Stimulated activated naive CD8-positive, alpha-beta T cell treated with anti-CD3 and anti-CD28 coated beads, Interleukin-15, Interleukin-2, amounts not matched to agents 100 ng/mL and 50 ng/mL, for 24 hours (primary cell): ENCODE results near the gene CT45A8.
"Not testable (repeated sequence)": the region's sequence is repeated elsewhere in the genome, so short reads cannot be mapped to it uniquely, and the experiment has no call there.

Experiments
- H3K27ac Mint-ChIP-seq: one replicate; pipeline ENCODE4 v1.8.0; 2021; ENCODE audit warnings: mild to moderate bottlenecking, mixed read lengths
- H3K27me3 Mint-ChIP-seq: one replicate; pipeline ENCODE4 v1.8.0; 2021; ENCODE audit warnings: mixed read lengths
- H3K36me3 Mint-ChIP-seq: one replicate; pipeline ENCODE4 v1.8.0; 2021; ENCODE audit warnings: low read depth, mixed read lengths
- H3K4me1 Mint-ChIP-seq: one replicate; pipeline ENCODE4 v1.8.0; 2021; ENCODE audit warnings: low read depth, mixed read lengths
- H3K4me3 Mint-ChIP-seq: one replicate; pipeline ENCODE4 v1.8.0; 2021; ENCODE audit warnings: mild to moderate bottlenecking, mixed read lengths
- H3K9me3 Mint-ChIP-seq: one replicate; pipeline ENCODE4 v1.8.0; 2021; ENCODE audit warnings: mixed read lengths

CT45A8 gene

GRCh38 chrX:135854438-135854837, at the start of gene CT45A8:
CT45A8 (minus strand) TSS chrX:135854538; CDS start chrX:135850783, 3,755 bp downstream.
- H3K36me3 Mint-ChIP-seq, H3K9me3 Mint-ChIP-seq, H3K4me3 Mint-ChIP-seq, H3K27ac Mint-ChIP-seq, H3K27me3 Mint-ChIP-seq, H3K4me1 Mint-ChIP-seq: not testable (repeated sequence)

- Mint-ChIP-seq H3K36me3 (no peaks in the 10 kb centered on the region), H3K4me3 (no peak within 1 kb of the TSS), H3K4me1 (no peaks in the 10 kb centered on the region), H3K27ac (no peak within 1 kb of the TSS), H3K27me3 (no peaks in the 10 kb centered on the region), H3K9me3 (no peaks in the 10 kb centered on the region)
Measured at GRCh38 chrX:135893294-135893817, 39.0 kb upstream of the CT45A8 start, which contains the start of the genes CT45A10 and SAGE1. CT45A10 (minus strand) TSS chrX:135893444; CDS start chrX:135885344, 8,100 bp downstream. SAGE1 (plus strand) TSS chrX:135893716; CDS start chrX:135896243, 2,527 bp downstream.

- H3K9me3 Mint-ChIP-seq: no peaks in the 10 kb centered on the region
- no peak overlapping the region for H3K4me3 Mint-ChIP-seq
- no peaks in the 10 kb centered on the region for H3K4me1 Mint-ChIP-seq
- H3K27ac Mint-ChIP-seq: no peak overlapping the region
- no peaks in the 10 kb centered on the region for H3K36me3 Mint-ChIP-seq
- H3K27me3 Mint-ChIP-seq: no peaks in the 10 kb centered on the region
Measured at GRCh38 chrX:135892781-135893180, 38.4 kb upstream of the CT45A8 start.

- no peak overlapping the region for H3K27ac Mint-ChIP-seq
- H3K4me1 Mint-ChIP-seq: no peaks in the 10 kb centered on the region
- H3K27me3 Mint-ChIP-seq: no peaks in the 10 kb centered on the region
- no peaks in the 10 kb centered on the region for H3K9me3 Mint-ChIP-seq
- no peak overlapping the region for H3K4me3 Mint-ChIP-seq
- no peaks in the 10 kb centered on the region for H3K36me3 Mint-ChIP-seq
Measured at GRCh38 chrX:135890087-135890585, 35.8 kb upstream of the CT45A8 start.

GRCh38 chrX:135888976-135889375, 34.6 kb upstream of the CT45A8 start:
- not testable (repeated sequence) for H3K36me3 Mint-ChIP-seq, H3K9me3 Mint-ChIP-seq, H3K4me1 Mint-ChIP-seq, H3K27ac Mint-ChIP-seq, H3K27me3 Mint-ChIP-seq, H3K4me3 Mint-ChIP-seq

GRCh38 chrX:135888230-135888629, 33.9 kb upstream of the CT45A8 start:
- H3K4me1 Mint-ChIP-seq, H3K27me3 Mint-ChIP-seq, H3K4me3 Mint-ChIP-seq, H3K36me3 Mint-ChIP-seq, H3K27ac Mint-ChIP-seq, H3K9me3 Mint-ChIP-seq: not testable (repeated sequence)

- H3K4me1 Mint-ChIP-seq, H3K4me3 Mint-ChIP-seq, H3K36me3 Mint-ChIP-seq, H3K27ac Mint-ChIP-seq, H3K9me3 Mint-ChIP-seq, H3K27me3 Mint-ChIP-seq: not testable (repeated sequence)
Measured at GRCh38 chrX:135882741-135883140, 28.4 kb upstream of the CT45A8 start.

- not testable (repeated sequence) for H3K9me3 Mint-ChIP-seq, H3K4me1 Mint-ChIP-seq, H3K27me3 Mint-ChIP-seq, H3K36me3 Mint-ChIP-seq, H3K4me3 Mint-ChIP-seq, H3K27ac Mint-ChIP-seq
Measured at GRCh38 chrX:135871712-135872111, 17.4 kb upstream of the CT45A8 start, which contains the start of gene CT45A9. CT45A9 (minus strand) TSS chrX:135871812; CDS start chrX:135868061, 3,751 bp downstream.

GRCh38 chrX:135837180-135837579, 17.2 kb downstream of the CT45A8 start, which contains the start of gene CT45A7:
CT45A7 (minus strand) TSS chrX:135837280; CDS start chrX:135833533, 3,747 bp downstream.
- not testable (repeated sequence) for H3K9me3 Mint-ChIP-seq, H3K36me3 Mint-ChIP-seq, H3K27ac Mint-ChIP-seq, H3K4me1 Mint-ChIP-seq, H3K27me3 Mint-ChIP-seq, H3K4me3 Mint-ChIP-seq

- H3K27me3 Mint-ChIP-seq, H3K9me3 Mint-ChIP-seq, H3K36me3 Mint-ChIP-seq, H3K4me1 Mint-ChIP-seq, H3K4me3 Mint-ChIP-seq, H3K27ac Mint-ChIP-seq: not testable (repeated sequence)
Measured at GRCh38 chrX:135819912-135820311, 34.4 kb downstream of the CT45A8 start, which contains the start of gene CT45A2. CT45A2 (minus strand) TSS chrX:135820012; CDS start chrX:135816265, 3,747 bp downstream.

- not testable (repeated sequence) for H3K27ac Mint-ChIP-seq, H3K36me3 Mint-ChIP-seq, H3K9me3 Mint-ChIP-seq, H3K4me3 Mint-ChIP-seq, H3K27me3 Mint-ChIP-seq, H3K4me1 Mint-ChIP-seq
Measured at GRCh38 chrX:135802687-135803086, 51.7 kb downstream of the CT45A8 start, which contains the start of gene CT45A6. CT45A6 (minus strand) TSS chrX:135802787; CDS start chrX:135798993, 3,794 bp downstream.
